Activated T-cell treated with anti-CD3 and anti-CD28 coated beads, Interleukin-2, amount 50 U/mL, for 24 hours (primary cell): ENCODE results near the gene OVCA2.

Source experiments
- DNase-seq: peaks from one replicate; pipeline ENCODE4 v3.0.0-alpha.2; 2020
- H3K27ac Mint-ChIP-seq: 2 replicates; pipeline ENCODE4 v1.8.0; 2020; ENCODE audit warnings: mild to moderate bottlenecking, mixed read lengths
- H3K27me3 Mint-ChIP-seq: 2 replicates; pipeline ENCODE4 v1.8.0; 2020; ENCODE audit warnings: mixed read lengths
- H3K36me3 Mint-ChIP-seq: 2 replicates; pipeline ENCODE4 v1.8.0; 2020; ENCODE audit warnings: low read depth, mixed read lengths
- H3K4me1 Mint-ChIP-seq: 2 replicates; pipeline ENCODE4 v1.8.0; 2020; ENCODE audit warnings: low read depth, mixed read lengths
- H3K4me3 Mint-ChIP-seq: 2 replicates; pipeline ENCODE4 v1.8.0; 2020; ENCODE audit warnings: mild to moderate bottlenecking, moderate library complexity, mixed read lengths
- H3K9me3 Mint-ChIP-seq: 2 replicates; pipeline ENCODE4 v1.8.0; 2020; ENCODE audit warnings: mixed read lengths

OVCA2 gene

GRCh38 chr17:2023256-2023655, 18.6 kb upstream of the OVCA2 start:
- H3K9me3 Mint-ChIP-seq, result no peaks in the 10 kb centered on the region

GRCh38 chr17:2023692-2024571, 17.9 kb upstream of the OVCA2 start:
- Mint-ChIP-seq H3K36me3 (no peaks in the 10 kb centered on the region), H3K9me3 (no peaks in the 10 kb centered on the region), H3K4me3 (peak overlapping the region; percentile 72), H3K4me1 (peaks cover 21% of the 10 kb centered on the region), H3K27me3 (peaks cover 57% of the 10 kb centered on the region), H3K27ac (no peak overlapping the region)
- DNase-seq, result peak; percentile 69

More at GRCh38 chr17:2023256-2023655, 18.6 kb upstream of the OVCA2 start:
- H3K27ac Mint-ChIP-seq, result no peak overlapping the region
- DNase-seq, result no peak
- peaks cover 59% of the 10 kb centered on the region for H3K27me3 Mint-ChIP-seq
- peaks cover 21% of the 10 kb centered on the region for H3K4me1 Mint-ChIP-seq
- peak overlapping the region; percentile 53 for H3K4me3 Mint-ChIP-seq
- H3K36me3 Mint-ChIP-seq, result no peaks in the 10 kb centered on the region

GRCh38 chr17:2024572-2025219, 17.1 kb upstream of the OVCA2 start:
- peaks cover 21% of the 10 kb centered on the region for H3K4me1 Mint-ChIP-seq
- peaks cover 52% of the 10 kb centered on the region for H3K27me3 Mint-ChIP-seq
- H3K27ac Mint-ChIP-seq, result no peak overlapping the region
- H3K9me3 Mint-ChIP-seq, result no peaks in the 10 kb centered on the region
- H3K36me3 Mint-ChIP-seq, result no peaks in the 10 kb centered on the region
- peak overlapping the region; percentile 72 for H3K4me3 Mint-ChIP-seq
- DNase-seq, result peak; percentile 60

- Mint-ChIP-seq H3K4me3 (peak within 1 kb of the TSS; percentile 75), H3K36me3 (peaks cover 2% of the 10 kb centered on the region), H3K4me1 (peaks cover 21% of the 10 kb centered on the region), H3K27ac (no peak within 1 kb of the TSS), H3K27me3 (peaks cover 52% of the 10 kb centered on the region), H3K9me3 (no peaks in the 10 kb centered on the region)
- peak; percentile 75 for DNase-seq
Measured at GRCh38 chr17:2025220-2025621, 16.6 kb upstream of the OVCA2 start, which contains the start of gene RTN4RL1. Gene RTN4RL1, minus strand, starts transcription at chr17:2025334. Its CDS starts 469 bp downstream, at chr17:2024865.

- Mint-ChIP-seq H3K27me3 (peaks cover 52% of the 10 kb centered on the region), H3K4me3 (peak overlapping the region; percentile 75), H3K4me1 (peaks cover 23% of the 10 kb centered on the region), H3K27ac (no peak overlapping the region), H3K36me3 (peaks cover 7% of the 10 kb centered on the region), H3K9me3 (no peaks in the 10 kb centered on the region)
- DNase-seq, result peak; percentile 47
Measured at GRCh38 chr17:2025622-2026309, 16.1 kb upstream of the OVCA2 start.

GRCh38 chr17:2027528-2028233, 14.1 kb upstream of the OVCA2 start:
- Mint-ChIP-seq H3K27ac (no peak overlapping the region), H3K9me3 (no peaks in the 10 kb centered on the region), H3K4me3 (no peak overlapping the region), H3K4me1 (peaks cover 36% of the 10 kb centered on the region), H3K36me3 (peaks cover 10% of the 10 kb centered on the region), H3K27me3 (peaks cover 45% of the 10 kb centered on the region)
- no peak for DNase-seq

GRCh38 chr17:2028234-2028614, 13.6 kb upstream of the OVCA2 start:
- Mint-ChIP-seq H3K36me3 (peaks cover 15% of the 10 kb centered on the region), H3K27ac (no peak overlapping the region), H3K4me3 (no peak overlapping the region), H3K4me1 (peaks cover 37% of the 10 kb centered on the region), H3K9me3 (no peaks in the 10 kb centered on the region), H3K27me3 (peaks cover 40% of the 10 kb centered on the region)
- no peak for DNase-seq

GRCh38 chr17:2028737-2029136, 13.1 kb upstream of the OVCA2 start:
- H3K4me1 Mint-ChIP-seq, result peaks cover 36% of the 10 kb centered on the region
- no peaks in the 10 kb centered on the region for H3K9me3 Mint-ChIP-seq
- H3K4me3 Mint-ChIP-seq, result no peak overlapping the region
- H3K27ac Mint-ChIP-seq, result no peak overlapping the region
- H3K27me3 Mint-ChIP-seq, result peaks cover 37% of the 10 kb centered on the region
- peaks cover 17% of the 10 kb centered on the region for H3K36me3 Mint-ChIP-seq
- no peak for DNase-seq

GRCh38 chr17:2029911-2030778, 11.7 kb upstream of the OVCA2 start, which contains the start of gene DPH1:
Gene DPH1, plus strand, starts transcription at chr17:2030153. Its CDS starts 17 bp downstream, at chr17:2030170.
- peaks cover 31% of the 10 kb centered on the region for H3K27me3 Mint-ChIP-seq

GRCh38 chr17:2030779-2031163, 11.1 kb upstream of the OVCA2 start:
- Mint-ChIP-seq H3K27me3 (peaks cover 24% of the 10 kb centered on the region), H3K9me3 (no peaks in the 10 kb centered on the region), H3K4me3 (peak overlapping the region; percentile 97), H3K36me3 (peaks cover 18% of the 10 kb centered on the region), H3K27ac (peak overlapping the region; percentile 93), H3K4me1 (peaks cover 30% of the 10 kb centered on the region)
- DNase-seq, result no peak

More at GRCh38 chr17:2029911-2030778, 11.7 kb upstream of the OVCA2 start, which contains the start of gene DPH1:
- DNase-seq, result peak; percentile 90
- Mint-ChIP-seq H3K4me1 (peaks cover 33% of the 10 kb centered on the region), H3K9me3 (no peaks in the 10 kb centered on the region), H3K27ac (peak within 1 kb of the TSS; percentile 93), H3K4me3 (peak within 1 kb of the TSS; percentile 97), H3K36me3 (peaks cover 17% of the 10 kb centered on the region)

- Mint-ChIP-seq H3K4me1 (peaks cover 21% of the 10 kb centered on the region), H3K36me3 (peaks cover 40% of the 10 kb centered on the region), H3K27me3 (peaks cover 3% of the 10 kb centered on the region), H3K9me3 (no peaks in the 10 kb centered on the region), H3K27ac (no peak overlapping the region), H3K4me3 (no peak overlapping the region)
- no peak for DNase-seq
Measured at GRCh38 chr17:2033153-2033552, 8.7 kb upstream of the OVCA2 start.

GRCh38 chr17:2034157-2034556, 7.7 kb upstream of the OVCA2 start:
- Mint-ChIP-seq H3K27me3 (no peaks in the 10 kb centered on the region), H3K9me3 (no peaks in the 10 kb centered on the region), H3K4me1 (peaks cover 21% of the 10 kb centered on the region), H3K36me3 (peaks cover 47% of the 10 kb centered on the region), H3K4me3 (no peak overlapping the region), H3K27ac (no peak overlapping the region)
- DNase-seq, result no peak

- H3K27me3 Mint-ChIP-seq, result no peaks in the 10 kb centered on the region
- no peaks in the 10 kb centered on the region for H3K9me3 Mint-ChIP-seq
- H3K36me3 Mint-ChIP-seq, result peaks cover 53% of the 10 kb centered on the region
- H3K27ac Mint-ChIP-seq, result no peak overlapping the region
- no peak overlapping the region for H3K4me3 Mint-ChIP-seq
- no peak for DNase-seq
- H3K4me1 Mint-ChIP-seq, result peaks cover 21% of the 10 kb centered on the region
Measured at GRCh38 chr17:2034806-2035540, 6.8 kb upstream of the OVCA2 start.
